H1 (cell line): ENCODE results near the gene NMT1. TPM values are rescaled to one million over a fixed set of nuclear protein-coding genes. Genes with fewer than 3 reads are reported as not detected.

Experiments
- CTCF ChIA-PET: fragments of 300-600 bp; sonication (Branson Sonifier 250); formaldehyde crosslinking; loops from one replicate; lab custom pipeline; 2021; ENCODE audit not compliant: partially characterized antibody; lab: Charles Lee
- POLR2A ChIA-PET: fragments of 300-600 bp; sonication (Branson Sonifier 250); formaldehyde crosslinking; loops from one replicate; lab custom pipeline; 2021; ENCODE audit warnings: inconsistent platforms; ENCODE audit not compliant: partially characterized antibody; lab: Charles Lee
- DNase-seq, 2 experiments: peaks; one replicate each; pipeline versions ENCODE4 v3.0.0 to v3.0.0-alpha.2; 2010 to 2022; ENCODE audit warnings: low spot score in 2 of 2, low read depth in 1 of 2, mixed read lengths in 1 of 2
- FAIRE-seq: peaks from 2 replicates; lab custom pipeline; 2011; peaks lifted over from hg19 to GRCh38; lab: Jason Lieb, UNC
- H2AFZ ChIP-seq: 2 replicates; pipeline ENCODE4 v1.8.1; 2012; ENCODE audit warnings: low read length, inconsistent platforms
- H2AK5ac ChIP-seq: 2 replicates; pipeline ENCODE4 v1.6.1; 2013; ENCODE audit warnings: low read depth, low read length
- H2BK120ac ChIP-seq: replicated peaks from 2 replicates; pipeline ENCODE3; 2013; ENCODE audit warnings: low read depth, low read length, inconsistent platforms
- H2BK12ac ChIP-seq: 2 replicates; pipeline ENCODE4 v1.6.1; 2013; ENCODE audit warnings: low read depth, low read length
- H2BK15ac ChIP-seq: 2 replicates; pipeline ENCODE4 v1.6.1; 2013; ENCODE audit warnings: low read length
- H2BK20ac ChIP-seq: 2 replicates; pipeline ENCODE4 v1.6.1; 2013; ENCODE audit warnings: low read length
- H2BK5ac ChIP-seq: 2 replicates; pipeline ENCODE4 v1.6.1; 2013; ENCODE audit warnings: low read depth, low read length
- H3K14ac ChIP-seq: 2 replicates; pipeline ENCODE4 v1.6.1; 2013; ENCODE audit warnings: inconsistent platforms; ENCODE audit not compliant: insufficient read length
- H3K18ac ChIP-seq: 2 replicates; pipeline ENCODE4 v1.6.1; 2013; ENCODE audit warnings: low read length; ENCODE audit errors: extremely low read depth
- H3K23ac ChIP-seq: 2 replicates; pipeline ENCODE4 v1.6.1; 2013; ENCODE audit warnings: inconsistent platforms; ENCODE audit not compliant: insufficient read length
- H3K23me2 ChIP-seq: 2 replicates; pipeline ENCODE4 v1.6.1; 2013; ENCODE audit warnings: low read depth, low read length
- H3K27ac ChIP-seq: 2 replicates; pipeline ENCODE4 v1.6.1; 2011; ENCODE audit warnings: low read depth, low read length, inconsistent platforms
- H3K27me3 ChIP-seq, 4 experiments: replicated peaks in 1 of 4; 1 replicate in 1 of 4; 2 replicates in 3 of 4; pipeline versions ENCODE4 v1.6.1 to v1.8.1; 2011 to 2013; ENCODE audit warnings: low read length in 3 of 4, mild to moderate bottlenecking in 3 of 4, inconsistent platforms in 2 of 4, mixed read lengths in 2 of 4, moderate library complexity in 1 of 4; ENCODE audit not compliant: control insufficient read depth in 3 of 4, insufficient read depth in 3 of 4; ENCODE audit errors: extremely low read depth in 1 of 4
- H3K36me3 ChIP-seq, 4 experiments: 2 replicates each; pipeline versions ENCODE4 v1.6.1 to v1.8.1; 2011 to 2013; ENCODE audit warnings: mild to moderate bottlenecking in 4 of 4, low read length in 3 of 4, moderate library complexity in 2 of 4, control low read depth in 1 of 4, inconsistent platforms in 1 of 4; ENCODE audit not compliant: insufficient read depth in 4 of 4, control insufficient read depth in 2 of 4
- H3K4ac ChIP-seq: replicated peaks from 2 replicates; pipeline ENCODE3; 2013; ENCODE audit warnings: low read length, low read depth, mixed read lengths, inconsistent platforms; ENCODE audit not compliant: insufficient read length
- H3K4me1 ChIP-seq, 4 experiments: replicated peaks in 1 of 4; 1 replicate in 1 of 4; 2 replicates in 3 of 4; pipeline versions ENCODE4 v1.6.1 to v1.8.1; 2011 to 2013; ENCODE audit warnings: low read length in 3 of 4, inconsistent platforms in 2 of 4, mixed read lengths in 1 of 4; ENCODE audit not compliant: insufficient read depth in 4 of 4, control insufficient read depth in 3 of 4
- H3K4me2 ChIP-seq, 2 experiments: 2 replicates each; pipeline versions ENCODE4 v1.6.1 to v1.8.1; 2011 to 2013; ENCODE audit warnings: low read depth in 2 of 2, low read length in 2 of 2, control low read depth in 1 of 2, inconsistent platforms in 1 of 2, mild to moderate bottlenecking in 1 of 2; ENCODE audit not compliant: insufficient read depth in 1 of 2
- H3K4me3 ChIP-seq, 4 experiments: fragments of 200-600, 300-600 bp in 1 of 4; sonication (generic), shearing (Covaris generic), sonication (Bioruptor Twin) in 1 of 4; 2 replicates each; pipeline versions ENCODE4 v1.5.1 to v1.8.1; 2011 to 2016; ENCODE audit warnings: low read length in 4 of 4, low read depth in 3 of 4, control low read depth in 2 of 4, inconsistent platforms in 2 of 4, mild to moderate bottlenecking in 2 of 4, mixed read lengths in 1 of 4, moderate library complexity in 1 of 4; ENCODE audit not compliant: insufficient read depth in 2 of 4; ENCODE audit errors: extremely low read depth in 1 of 4
- H3K56ac ChIP-seq: replicated peaks from 2 replicates; pipeline ENCODE3; 2013; ENCODE audit warnings: low read depth, mild to moderate bottlenecking, mixed read lengths, low read length, inconsistent platforms; ENCODE audit not compliant: insufficient read length
- H3K79me1 ChIP-seq: 2 replicates; pipeline ENCODE4 v1.6.1; 2013; ENCODE audit warnings: low read depth, low read length, control low read depth
- H3K79me2 ChIP-seq, 2 experiments: 2 replicates each; pipeline versions ENCODE4 v1.6.1 to v1.8.1; 2012 to 2013; ENCODE audit warnings: low read length in 2 of 2, mild to moderate bottlenecking in 2 of 2, inconsistent platforms in 1 of 2; ENCODE audit not compliant: insufficient read depth in 2 of 2, control insufficient read depth in 1 of 2
- H3K9ac ChIP-seq, 4 experiments: replicated peaks in 1 of 4; 1 replicate in 1 of 4; 2 replicates in 3 of 4; pipeline versions ENCODE4 v1.6.1 to v1.8.1; 2011 to 2013; ENCODE audit warnings: low read depth in 3 of 4, low read length in 3 of 4, control low read depth in 2 of 4, mild to moderate bottlenecking in 2 of 4, moderate library complexity in 2 of 4, inconsistent platforms in 1 of 4; ENCODE audit errors: extremely low read depth in 1 of 4
- H3K9me3 ChIP-seq, 2 experiments: 2 replicates each; pipeline versions ENCODE4 v1.6.1 to v1.8.1; 2012 to 2013; ENCODE audit warnings: mild to moderate bottlenecking in 2 of 2, moderate library complexity in 2 of 2, control low read depth in 1 of 2, inconsistent platforms in 1 of 2, low read depth in 1 of 2, low read length in 1 of 2, mixed read lengths in 1 of 2; ENCODE audit not compliant: insufficient read depth in 2 of 2
- H4K20me1 ChIP-seq, 2 experiments: replicated peaks in 1 of 2; 2 replicates each; pipeline versions ENCODE3 to v1.8.1; 2011 to 2013; ENCODE audit warnings: inconsistent platforms in 2 of 2, low read length in 2 of 2, mild to moderate bottlenecking in 1 of 2; ENCODE audit not compliant: insufficient read depth in 2 of 2, control insufficient read depth in 1 of 2
- H4K5ac ChIP-seq: 2 replicates; pipeline ENCODE4 v1.6.1; 2013; ENCODE audit warnings: low read length, low read depth, mixed read lengths, inconsistent platforms; ENCODE audit not compliant: insufficient read length
- H4K8ac ChIP-seq: 2 replicates; pipeline ENCODE4 v1.8.0; 2013; ENCODE audit warnings: mild to moderate bottlenecking, moderate library complexity, low read length, inconsistent platforms; ENCODE audit not compliant: insufficient read depth; ENCODE audit errors: extremely low read depth
- H4K91ac ChIP-seq: replicated peaks from 2 replicates; pipeline ENCODE3; 2013; ENCODE audit warnings: low read length, mixed read lengths, inconsistent platforms; ENCODE audit not compliant: insufficient read length
- RBBP5 ChIP-seq: IDR thresholded peaks from 2 replicates; pipeline ENCODE4 v1.7.1; 2012; ENCODE audit warnings: low read depth, mild to moderate bottlenecking, inconsistent platforms, low read length, moderate library complexity, borderline replicate concordance
- RXRA ChIP-seq: IDR thresholded peaks from 2 replicates; pipeline ENCODE4 v1.6.1; 2011; ENCODE audit warnings: low read depth, mild to moderate bottlenecking, low read length, moderate library complexity; ENCODE audit not compliant: insufficient read depth
- TAF1 ChIP-seq: IDR thresholded peaks from 2 replicates; pipeline ENCODE4 v1.6.1; 2011; ENCODE audit warnings: mild to moderate bottlenecking, low read depth, low read length
- TBP ChIP-seq: IDR thresholded peaks from 2 replicates; pipeline ENCODE4 v1.6.1; 2011; ENCODE audit warnings: low read depth, low read length, improper control_type of control experiment
- YY1 ChIP-seq: IDR thresholded peaks from 2 replicates; pipeline ENCODE4 v1.6.1; 2011; ENCODE audit warnings: low read depth, mild to moderate bottlenecking, low read length
- WGBS, 2 experiments: shearing (Covaris generic) in 1 of 2; methylation state at CpG; one replicate each; pipeline versions ENCODE4 v1.1.6 to v1.1.7; 2013 to 2015; ENCODE audit warnings: low lambda C conversion rate in 2 of 2, mixed read lengths in 2 of 2, inconsistent platforms in 1 of 2, low coverage in 1 of 2, missing lambda C conversion rate in 1 of 2; ENCODE audit not compliant: insufficient replicate concordance in 2 of 2, insufficient coverage in 1 of 2, insufficient read length in 1 of 2; ENCODE audit errors: extremely low coverage in 1 of 2, missing lambda C conversion rate in 1 of 2; 5-methylcytosine and 5-hydroxymethylcytosine counted together
- polyA plus RNA-seq, 7 experiments: library from polyadenylated mRNA; depleted of rRNA in 3 of 7; stranded (reverse) in 5 of 7; unstranded in 2 of 7; fragments of >200 nt in 5 of 7; fragments of 200-250 nt in 2 of 7; gene quantifications; 1 replicate in 5 of 7; 2 replicates in 1 of 7; 4 replicates in 1 of 7; pipeline versions ENCODE4 v1.2.1 to v1.2.3, GENCODE V29; 2011 to 2013; ENCODE audit warnings: missing spikeins in 2 of 7, mixed read lengths in 2 of 7
- total RNA-seq: library from RNA; stranded (reverse); fragmentation: NEBNext Ultra II Directional; extraction: Animal tissue kit (Norgen Biotek cat#: 25700); gene quantifications from 2 replicates; pipeline ENCODE4 v1.2.1, GENCODE V29; 2021

NMT1 gene
- total and polyA plus RNA-seq, 2 of the 8 experiments (the other 6 are each of a cell fraction or from before 2014, with no cell fraction given): 42.9 to 149 TPM

DNA sequence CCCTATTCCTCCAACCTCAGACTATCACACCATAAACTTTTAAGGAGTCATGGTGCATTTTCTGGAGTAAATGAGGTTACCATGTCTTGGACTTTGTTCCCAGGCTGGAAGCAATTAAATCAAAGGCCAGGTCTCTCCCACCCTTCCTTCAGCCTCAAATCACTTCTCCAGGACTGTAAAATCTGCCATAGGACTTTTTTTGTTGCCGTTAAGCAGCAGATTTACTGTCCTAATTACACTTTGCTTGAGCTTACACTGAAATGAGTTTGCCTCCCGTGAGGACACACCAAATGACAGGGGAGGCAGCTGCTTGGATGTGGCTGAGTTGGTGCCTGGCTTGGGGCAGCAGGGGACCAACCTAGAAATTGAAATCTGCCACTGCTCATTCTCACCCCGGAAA is 24.4 kb upstream of the NMT1 start:
- no peak overlapping the region for H3K4me2 ChIP-seq
- no peak overlapping the region for H3K18ac ChIP-seq
- no peak overlapping the region for H3K27ac ChIP-seq
- H3K4me3 ChIP-seq: no peak overlapping the region
- no peak overlapping the region for H2AFZ ChIP-seq
- 0 out of 2 replicates have a peak, but pooled peaks cover 2% of the 10 kb centered on the region for H3K23me2 ChIP-seq
- no peaks in the 10 kb centered on the region for H3K9me3 ChIP-seq
- no peak overlapping the region for H4K5ac ChIP-seq
- H4K20me1 ChIP-seq: peaks cover 7 to 8% of the 10 kb centered on the region in 2 experiments
- H2BK15ac ChIP-seq: no peak overlapping the region
- ChIA-PET POLR2A (no interaction called here), CTCF (interaction anchor here (2.1 to 14.2 kb wide), 3 partner anchors 16 to 172 kb away, joined by 7 to 120 read pairs (median 8); no protein-coding TSS in a partner anchor)
- no peak overlapping the region for H2BK20ac ChIP-seq
- peaks cover 10% of the 10 kb centered on the region for H3K79me1 ChIP-seq
- 95% methylated on average over 3 of the region's 3 CpGs; no CpG with 5 or more reads in 1 of the 2 experiments for WGBS, 2 experiments
- H4K8ac ChIP-seq: no peak overlapping the region
- peaks cover 0 to 10% of the 10 kb centered on the region in 2 experiments; a peak in 1 of 4 replicates for H3K79me2 ChIP-seq
- no peak for FAIRE-seq
- H3K36me3 ChIP-seq: peaks cover 0 to 12% (median 3%) of the 10 kb centered on the region in 4 experiments; a peak in 5 of 8 replicates
- peaks cover 4 to 11% (median 6%) of the 10 kb centered on the region in 4 experiments for H3K4me1 ChIP-seq
- no peak overlapping the region for H4K91ac ChIP-seq
- H2AK5ac ChIP-seq: no peak overlapping the region
- no peak overlapping the region for H3K23ac ChIP-seq
- no peaks in the 10 kb centered on the region for H3K27me3 ChIP-seq
- no peak overlapping the region for H2BK12ac ChIP-seq
- no peak overlapping the region for H3K14ac ChIP-seq
- no peak overlapping the region for H3K56ac ChIP-seq
- H2BK120ac ChIP-seq: no peak overlapping the region
- no peak overlapping the region for H2BK5ac ChIP-seq
- H3K4ac ChIP-seq: no peak overlapping the region
- no peak for DNase-seq
- H3K9ac ChIP-seq: no peak overlapping the region
- no peak for TF ChIP-seq RXRA
- TF ChIP-seq RBBP5: no peak
- no peak for TF ChIP-seq TAF1
- no peak for TF ChIP-seq TBP
- no peak for TF ChIP-seq YY1
